Neural progenitor cell (in vitro differentiated cells): ENCODE results near the gene TMEM200C. TPM values are rescaled to one million over a fixed set of nuclear protein-coding genes. Genes with fewer than 3 reads are reported as not detected.

Source experiments
- DNase-seq: peaks from one replicate; pipeline ENCODE4 v3.0.0-alpha.2; 2016; ENCODE audit warnings: low spot score
- H2AFZ ChIP-seq: fragments of 200-600 bp; sonication (generic); replicated peaks from 2 replicates; pipeline ENCODE4 v1.6.1; 2016; ENCODE audit warnings: antibody characterized with exemption
- H3F3A ChIP-seq: fragments of 200-600 bp; sonication (generic); 2 replicates; pipeline ENCODE4 v1.6.1; 2016; ENCODE audit warnings: antibody characterized with exemption, low read depth
- H3K27ac ChIP-seq: fragments of 200-600 bp; sonication (generic); 2 replicates; pipeline ENCODE4 v1.5.1; 2016; ENCODE audit warnings: mild to moderate bottlenecking
- H3K27me3 ChIP-seq: fragments of 200-600 bp; sonication (generic); 2 replicates; pipeline ENCODE4 v1.6.1; 2016; ENCODE audit warnings: mild to moderate bottlenecking, moderate library complexity
- H3K36me3 ChIP-seq: fragments of 200-600 bp; sonication (generic); 2 replicates; pipeline ENCODE4 v1.5.1; 2016
- H3K4me1 ChIP-seq: fragments of 200-600 bp; sonication (generic); 2 replicates; pipeline ENCODE4 v1.6.1; 2016; ENCODE audit warnings: mixed run types
- H3K4me2 ChIP-seq: fragments of 200-600 bp; sonication (generic); 2 replicates; pipeline ENCODE4 v1.6.1; 2016
- H3K4me3 ChIP-seq: fragments of 200-600 bp; sonication (generic); 2 replicates; pipeline ENCODE4 v1.5.1; 2016
- H3K79me2 ChIP-seq: fragments of 200-600 bp; sonication (generic); 2 replicates; pipeline ENCODE4 v1.6.1; 2016; ENCODE audit warnings: low read depth
- H3K9ac ChIP-seq: fragments of 200-600 bp; sonication (generic); 2 replicates; pipeline ENCODE4 v1.6.1; 2016
- H3K9me3 ChIP-seq: fragments of 200-600 bp; sonication (generic); 2 replicates; pipeline ENCODE4 v1.5.1; 2016; ENCODE audit warnings: low read depth
- H4K20me1 ChIP-seq: fragments of 200-600 bp; sonication (generic); 2 replicates; pipeline ENCODE4 v1.6.1; 2016; ENCODE audit warnings: low read depth
- H3K27ac Mint-ChIP-seq: 3 replicates; pipeline ENCODE4 v1.8.0; 2021; ENCODE audit warnings: mixed read lengths
- H3K27me3 Mint-ChIP-seq: 2 replicates; pipeline ENCODE4 v1.8.0; 2022; ENCODE audit warnings: low read depth, mild to moderate bottlenecking, inconsistent platforms, moderate library complexity, mixed read lengths; ENCODE audit not compliant: insufficient read depth
- H3K36me3 Mint-ChIP-seq: 3 replicates; pipeline ENCODE4 v1.8.0; 2021; ENCODE audit warnings: mixed read lengths
- H3K4me1 Mint-ChIP-seq: 3 replicates; pipeline ENCODE4 v1.8.0; 2021; ENCODE audit warnings: mixed read lengths
- H3K4me3 Mint-ChIP-seq: 3 replicates; pipeline ENCODE4 v1.8.0; 2021; ENCODE audit warnings: mild to moderate bottlenecking, moderate library complexity, mixed read lengths
- H3K9me3 Mint-ChIP-seq: 3 replicates; pipeline ENCODE4 v1.8.0; 2020; ENCODE audit warnings: mixed read lengths
- CTCF ChIP-seq: fragments of 200-600 bp; sonication (generic); IDR thresholded peaks from 2 replicates; pipeline ENCODE4 v1.5.1; 2017; ENCODE audit warnings: antibody characterized with exemption, mild to moderate bottlenecking
- EZH2 ChIP-seq: fragments of 200-600 bp; sonication (generic); IDR thresholded peaks from 2 replicates; pipeline ENCODE4 v1.6.1; 2017; ENCODE audit warnings: antibody characterized with exemption, mild to moderate bottlenecking, moderate library complexity
- EZH2phosphoT487 ChIP-seq: fragments of 200-600 bp; sonication (generic); IDR thresholded peaks from 2 replicates; pipeline ENCODE4 v1.6.1; 2017; ENCODE audit warnings: antibody characterized with exemption
- total RNA-seq: library from RNA; depleted of rRNA; stranded (reverse); fragments of >200 nt; gene quantifications from 2 replicates; pipeline ENCODE4 v1.2.3, GENCODE V29; 2015; ENCODE audit warnings: low replicate concordance

The TMEM200C gene
- total RNA-seq = 1.4 and 7.5 TPM in 2 replicates

GRCh38 chr18:5895299-5895875 is at the start of gene TMEM200C:
Gene TMEM200C, minus strand, starts transcription at chr18:5895522. Its CDS starts 3,459 bp downstream, at chr18:5892063.
- Histone ChIP-seq H3K9ac (peak within 1 kb of the TSS; percentile 37), H2AFZ (peak within 1 kb of the TSS; percentile 92)
- TF ChIP-seq EZH2 (no peak), EZH2phosphoT487 (no peak), CTCF (no peak)

GRCh38 chr18:5944448-5944847 is 49.1 kb upstream of the TMEM200C start:
- no peaks in the 10 kb centered on the region for H3K9me3 Mint-ChIP-seq
- Histone ChIP-seq H3K79me2 (no peaks in the 10 kb centered on the region), H3K27me3 (no peaks in the 10 kb centered on the region), H4K20me1 (no peaks in the 10 kb centered on the region), H2AFZ (no peak overlapping the region), H3K9ac (no peak overlapping the region), H3K27ac (no peak overlapping the region), H3K36me3 (no peaks in the 10 kb centered on the region), H3K9me3 (no peaks in the 10 kb centered on the region), H3K4me1 (peaks cover 16% of the 10 kb centered on the region), H3F3A (peaks cover 13% of the 10 kb centered on the region), H3K4me3 (no peak overlapping the region), H3K4me2 (no peak overlapping the region)
- peaks cover 3% of the 10 kb centered on the region for H3K27me3 Mint-ChIP-seq
- H3K4me1 Mint-ChIP-seq = peaks cover 30% of the 10 kb centered on the region
- no peak for DNase-seq
- H3K36me3 Mint-ChIP-seq = no peaks in the 10 kb centered on the region
- no peak for TF ChIP-seq EZH2
- TF ChIP-seq CTCF = no peak
- TF ChIP-seq EZH2phosphoT487 = no peak
- H3K27ac Mint-ChIP-seq = no peak overlapping the region
- no peak overlapping the region for H3K4me3 Mint-ChIP-seq

More at GRCh38 chr18:5895299-5895875, at the start of gene TMEM200C:
- H3K36me3 Mint-ChIP-seq = peaks cover 27% of the 10 kb centered on the region
- Histone ChIP-seq H3K36me3 (no peaks in the 10 kb centered on the region), H3K79me2 (peaks cover 31% of the 10 kb centered on the region), H3K27me3 (peaks cover 43% of the 10 kb centered on the region), H3K4me3 (peak within 1 kb of the TSS; percentile 88), H3K9me3 (no peaks in the 10 kb centered on the region), H3F3A (peaks cover 8% of the 10 kb centered on the region), H3K4me1 (peaks cover 24% of the 10 kb centered on the region), H4K20me1 (peaks cover 26% of the 10 kb centered on the region), H3K27ac (peak within 1 kb of the TSS; percentile 62), H3K4me2 (peak within 1 kb of the TSS; percentile 86)
- peak; percentile 90 for DNase-seq
- peaks cover 41% of the 10 kb centered on the region for H3K4me1 Mint-ChIP-seq
- H3K9me3 Mint-ChIP-seq = peaks cover 2% of the 10 kb centered on the region
- peak within 1 kb of the TSS; percentile 96 for H3K4me3 Mint-ChIP-seq
- peak within 1 kb of the TSS; percentile 97 for H3K27ac Mint-ChIP-seq
- H3K27me3 Mint-ChIP-seq = peaks cover 3% of the 10 kb centered on the region

- Mint-ChIP-seq H3K4me3 (no peak overlapping the region), H3K9me3 (no peaks in the 10 kb centered on the region), H3K27me3 (peaks cover 3% of the 10 kb centered on the region), H3K4me1 (peaks cover 30% of the 10 kb centered on the region), H3K36me3 (no peaks in the 10 kb centered on the region), H3K27ac (peak overlapping the region; percentile 17)
- no peaks in the 10 kb centered on the region for H3K9me3 ChIP-seq
- no peak overlapping the region for H2AFZ ChIP-seq
- no peaks in the 10 kb centered on the region for H3K27me3 ChIP-seq
- TF ChIP-seq EZH2 = no peak
- no peak for TF ChIP-seq CTCF
- no peak for TF ChIP-seq EZH2phosphoT487
- peaks cover 16% of the 10 kb centered on the region for H3K4me1 ChIP-seq
- H3K4me3 ChIP-seq = no peak overlapping the region
- H3K9ac ChIP-seq = no peak overlapping the region
- H3F3A ChIP-seq = peaks cover 13% of the 10 kb centered on the region
- no peak overlapping the region for H3K27ac ChIP-seq
- H4K20me1 ChIP-seq = no peaks in the 10 kb centered on the region
- H3K79me2 ChIP-seq = no peaks in the 10 kb centered on the region
- no peak overlapping the region for H3K4me2 ChIP-seq
- H3K36me3 ChIP-seq = no peaks in the 10 kb centered on the region
- DNase-seq = no peak
Observed at GRCh38 chr18:5943514-5943913, 48.2 kb upstream of the TMEM200C start.
